Stimulated activated CD4-positive, alpha-beta T cell treated with anti-CD3 and anti-CD28 coated beads, Interleukin-1b, Interleukin-23, amount 100 ng/mL, for 1 hour (primary cell): ENCODE measurements around the gene TNFSF15.

Experiments used
- DNase-seq, 2 donors: peaks; one replicate each; pipeline ENCODE4 v3.0.0-alpha.2; 2020; ENCODE audit warnings: low read depth in 2 of 2

Gene TNFSF15

GRCh38 chr9:114789006-114789405 lies 16.8 kb downstream of the TNFSF15 start:
- DNase-seq = no peak

GRCh38 chr9:114787781-114788498 lies 17.9 kb downstream of the TNFSF15 start:
- no peak for DNase-seq

GRCh38 chr9:114787214-114787613 lies 18.6 kb downstream of the TNFSF15 start:
- DNase-seq = no peak

- no peak for DNase-seq
These were observed 19.8 kb downstream of the TNFSF15 start for GRCh38 chr9:114785866-114786650.

GRCh38 chr9:114784721-114785279 lies 21.0 kb downstream of the TNFSF15 start:
- no peak for DNase-seq

- DNase-seq = no peak
These were observed 23.3 kb downstream of the TNFSF15 start for GRCh38 chr9:114782586-114782985.

GRCh38 chr9:114779352-114779845 lies 26.4 kb downstream of the TNFSF15 start:
- no peak for DNase-seq

GRCh38 chr9:114777821-114778609 lies 27.8 kb downstream of the TNFSF15 start:
- DNase-seq = peak in 1 of 2 donors; percentile 25

GRCh38 chr9:114776683-114777399 lies 29.0 kb downstream of the TNFSF15 start:
- no peak for DNase-seq

GRCh38 chr9:114775981-114776380 lies 29.9 kb downstream of the TNFSF15 start:
- no peak for DNase-seq

- no peak for DNase-seq
These were observed 30.7 kb downstream of the TNFSF15 start for GRCh38 chr9:114775121-114775520.

- no peak for DNase-seq
These were observed 31.3 kb downstream of the TNFSF15 start for GRCh38 chr9:114774524-114774923.

- DNase-seq = no peak
These were observed 34.0 kb downstream of the TNFSF15 start for GRCh38 chr9:114771889-114772288.

GRCh38 chr9:114770991-114771390 lies 34.8 kb downstream of the TNFSF15 start:
- no peak for DNase-seq

GRCh38 chr9:114769624-114770023 lies 36.2 kb downstream of the TNFSF15 start:
- no peak for DNase-seq

- no peak for DNase-seq
These were observed 42.6 kb downstream of the TNFSF15 start for GRCh38 chr9:114763220-114763619.

- DNase-seq = no peak
These were observed 44.3 kb downstream of the TNFSF15 start for GRCh38 chr9:114761523-114761922.

- DNase-seq = no peak
These were observed 46.1 kb downstream of the TNFSF15 start for GRCh38 chr9:114759512-114760341.

- no peak for DNase-seq
These were observed 47.9 kb downstream of the TNFSF15 start for GRCh38 chr9:114757984-114758383.

- no peak for DNase-seq
These were observed 48.4 kb downstream of the TNFSF15 start for GRCh38 chr9:114757395-114757794.
